HG02798 (cell line): Measurements from ENCODE around the gene GPT2.

ENCODE experiments used
- ATAC-seq: cut with Tn5 transposase; IDR thresholded peaks from one replicate; pipeline ENCODE4 v1.9.1; 2021; ENCODE audit warnings: mild to moderate bottlenecking; ENCODE audit not compliant: unreplicated experiment, poor library complexity

The GPT2 gene

DNA sequence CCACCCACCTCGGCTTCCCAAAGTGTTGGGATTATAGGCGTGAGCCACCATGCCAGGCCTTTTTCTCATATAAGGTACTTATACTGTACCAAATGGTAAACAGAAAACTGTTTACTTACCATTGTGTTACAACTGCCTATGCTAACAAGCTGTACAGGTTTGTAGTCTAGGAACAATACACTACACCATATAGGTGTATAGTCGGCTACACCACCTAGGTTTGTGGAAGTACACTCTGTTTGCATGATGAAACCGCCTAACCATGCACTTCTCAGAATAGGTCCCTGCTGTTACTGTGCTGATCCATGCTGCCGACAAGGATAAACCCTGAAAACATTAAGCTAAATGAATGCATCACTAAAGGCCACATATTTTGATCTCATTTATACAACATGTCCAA is 70.4 kb downstream of the GPT2 start:
- no peak for ATAC-seq

DNA sequence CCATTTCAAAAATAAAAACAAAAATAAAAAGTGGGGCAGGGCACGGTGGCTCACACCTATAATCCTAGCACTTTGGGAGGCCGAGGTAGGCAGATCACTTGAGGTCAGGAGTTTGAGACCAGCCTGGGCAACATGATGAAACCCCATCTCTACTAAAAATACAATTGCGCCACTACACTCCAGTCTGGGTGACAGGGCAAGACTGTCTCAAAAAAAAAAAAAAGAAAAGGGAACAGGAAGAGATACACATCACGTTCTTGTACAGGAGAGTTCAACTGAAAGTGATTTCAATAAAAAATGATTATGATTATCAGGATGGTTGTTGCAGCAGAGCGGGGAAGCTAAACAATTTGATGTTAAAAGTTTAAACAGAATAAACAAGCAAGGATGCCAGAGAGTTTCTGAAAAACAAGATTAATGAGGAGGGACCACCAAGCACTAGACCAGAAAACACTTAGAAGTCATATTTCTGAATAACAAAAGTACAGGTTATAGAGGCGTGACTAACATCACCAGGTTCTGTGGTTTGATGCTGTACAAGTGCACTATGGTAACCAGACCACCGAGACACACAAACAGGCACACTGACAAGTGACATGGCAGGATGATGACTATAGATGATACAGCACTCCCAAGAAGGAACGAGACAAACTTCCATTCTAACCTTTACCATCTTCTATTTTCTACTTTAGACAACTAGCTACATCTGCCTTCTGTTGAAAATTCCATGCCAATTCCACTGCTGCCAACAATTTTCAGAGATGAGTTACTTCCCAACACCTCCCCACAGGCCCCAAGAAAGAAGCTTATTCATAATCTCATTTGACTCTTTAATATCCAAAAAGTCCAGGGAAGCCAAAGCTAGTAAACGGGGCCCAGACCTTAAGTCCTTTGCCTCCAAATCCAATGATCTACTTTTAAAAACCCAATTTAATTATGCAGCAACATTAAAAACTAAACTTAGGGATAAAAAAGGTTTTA is 77.5 kb downstream of the GPT2 start:
- no peak for ATAC-seq

DNA sequence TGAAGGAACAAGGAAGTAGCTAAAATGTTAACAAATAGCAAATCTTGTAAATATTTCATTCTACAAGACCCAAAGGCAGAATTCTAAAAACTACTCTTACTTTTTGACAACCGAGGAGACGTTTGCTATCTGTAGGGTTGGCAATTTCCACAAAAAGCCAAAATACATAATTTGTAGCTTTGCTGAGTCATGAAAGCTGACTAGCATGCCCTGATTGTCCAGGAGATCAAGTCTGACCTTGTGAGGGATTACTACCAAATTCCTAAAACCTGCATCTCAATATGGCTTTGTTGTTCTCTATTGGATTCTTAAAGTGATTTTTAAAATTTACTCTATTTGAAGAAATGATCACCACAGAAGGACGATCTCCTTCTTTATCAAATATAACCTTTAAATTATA is 78.5 kb downstream of the GPT2 start:
- no peak for ATAC-seq

DNA sequence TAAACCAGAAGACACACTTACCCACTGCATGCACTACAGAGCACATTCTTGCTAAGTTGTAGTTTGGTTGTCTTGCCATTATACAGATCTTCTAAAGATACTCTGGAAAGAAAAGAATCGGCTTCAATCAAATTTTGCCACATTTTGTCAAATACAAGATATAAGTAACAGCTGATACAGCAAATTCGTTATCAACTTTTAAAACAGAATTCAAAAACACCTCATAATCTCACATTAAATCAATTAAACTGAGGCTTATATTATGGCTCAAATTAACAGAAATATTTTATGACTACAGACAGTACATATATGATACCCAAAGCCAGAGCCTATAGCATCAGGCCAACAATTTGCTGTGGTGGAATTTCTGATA is 83.9 kb downstream of the GPT2 start:
- no peak for ATAC-seq

DNA sequence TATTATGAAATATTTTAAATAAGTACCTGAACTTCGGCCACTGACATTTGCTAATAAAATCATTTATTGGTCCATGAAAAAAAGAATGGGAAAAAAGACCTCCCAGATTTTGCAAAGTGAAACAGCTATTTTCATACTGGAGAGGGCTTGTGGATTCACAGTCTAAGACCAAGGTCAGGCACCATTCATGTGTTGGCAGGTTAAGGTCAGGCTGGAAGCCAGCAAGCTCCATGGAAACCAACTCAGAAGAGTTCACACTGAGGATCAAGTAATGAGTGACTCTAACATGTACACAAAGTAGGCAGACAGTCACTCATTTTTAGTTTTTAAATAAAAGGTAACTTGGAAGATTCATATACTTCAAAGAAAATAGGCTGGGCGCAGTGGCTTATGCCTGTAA is 85.9 kb downstream of the GPT2 start:
- ATAC-seq, result no peak

DNA sequence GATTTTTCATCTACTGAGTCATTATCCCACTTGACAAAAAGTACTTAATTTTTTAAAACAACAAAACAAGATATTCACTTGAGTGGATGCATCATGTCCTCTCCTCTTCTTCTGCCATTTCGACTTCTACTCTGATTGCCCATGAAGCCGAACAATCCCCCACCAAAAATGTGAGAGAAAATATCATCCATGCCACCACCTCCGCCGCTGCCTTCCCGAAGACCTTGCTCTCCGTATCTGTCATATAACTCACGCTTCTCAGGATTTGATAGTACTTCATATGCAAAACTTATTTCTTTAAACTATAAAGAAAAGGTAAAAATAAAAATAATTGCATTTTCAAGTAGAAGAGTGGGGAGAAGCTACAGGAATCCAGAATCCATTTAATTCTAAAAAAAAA is 87.1 kb downstream of the GPT2 start:
- no peak for ATAC-seq

DNA sequence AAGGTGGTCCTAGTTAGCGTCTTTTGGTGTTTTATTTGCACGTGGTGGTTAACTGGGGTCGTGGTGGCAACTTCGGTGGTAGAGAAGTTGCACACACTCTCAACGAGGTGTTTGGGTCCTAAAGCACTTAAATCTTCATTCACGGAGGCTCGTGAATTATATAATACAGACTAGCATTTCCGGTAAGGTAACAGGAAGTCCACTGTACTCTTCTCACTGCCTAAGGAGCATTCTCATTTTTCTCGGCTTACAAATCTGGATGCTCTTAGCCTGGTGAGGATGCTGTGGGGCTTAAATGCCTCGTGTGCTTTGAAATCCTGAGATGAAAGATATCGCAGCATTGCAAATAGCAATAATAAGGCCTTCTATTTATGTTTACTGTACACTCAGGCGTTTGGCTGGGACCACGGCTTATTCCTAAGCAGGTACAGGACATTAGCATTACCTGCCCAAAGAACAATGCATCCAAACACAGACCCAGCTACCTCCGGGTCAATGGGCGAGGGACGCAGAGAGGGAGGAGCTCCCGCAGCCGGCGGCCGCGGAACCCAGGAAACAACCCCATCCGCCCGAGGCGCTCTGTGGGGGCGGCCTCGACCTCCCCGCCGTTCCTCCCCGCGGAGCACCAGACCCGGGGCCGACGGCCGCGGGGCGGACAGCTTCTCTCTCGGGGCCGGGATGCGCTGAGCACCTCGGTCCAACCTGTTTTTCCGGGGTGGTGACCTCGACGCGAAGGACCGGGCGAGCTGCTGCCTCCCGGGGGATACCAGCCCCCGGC is 88.5 kb downstream of the GPT2 start:
- peak; percentile 67 for ATAC-seq

DNA sequence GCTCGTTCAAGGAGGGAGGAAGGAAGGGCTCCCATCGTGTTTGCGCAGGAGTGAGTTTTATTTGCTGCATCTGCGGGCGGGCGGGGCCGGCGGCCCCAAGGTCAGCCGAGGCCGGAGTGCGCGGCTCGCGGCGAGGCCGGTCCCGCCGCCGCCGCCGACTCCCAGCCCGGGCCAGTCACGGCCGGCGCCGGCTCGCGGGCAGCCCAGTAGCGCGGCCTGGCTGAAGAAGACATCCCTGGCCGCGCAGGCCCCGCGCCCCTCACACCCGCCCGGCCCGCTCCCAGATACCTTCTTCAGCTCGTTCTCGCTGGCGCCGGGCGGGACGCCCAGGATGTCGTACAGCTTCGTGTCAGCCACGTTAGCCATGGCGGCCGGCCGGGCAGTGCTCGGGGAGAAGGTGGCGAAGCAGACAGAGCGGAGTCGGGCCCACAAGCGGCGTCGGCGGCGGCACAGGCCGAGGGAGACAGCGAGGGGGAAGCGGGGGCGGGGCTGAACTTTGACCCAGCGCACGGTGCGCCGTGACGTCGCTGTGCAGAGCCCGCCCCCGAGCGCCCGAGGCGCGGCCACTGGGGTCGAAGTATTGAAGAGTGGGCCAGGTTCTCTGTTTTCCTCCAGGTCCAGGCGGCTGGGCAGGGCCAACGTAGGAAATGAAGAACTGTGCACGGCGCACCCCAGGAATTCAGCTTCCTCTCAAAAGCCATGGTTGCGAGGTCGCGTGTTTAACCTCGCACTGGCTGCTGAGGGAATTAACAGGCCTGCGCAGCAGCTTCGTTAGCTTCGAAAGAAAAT is 89.2 kb downstream of the GPT2 start, which contains the start of gene DNAJA2:
Gene DNAJA2 (minus strand): TSS at position 468 of the 789 bp plus-strand sequence. CDS start 102 bp downstream, at position 366.
- ATAC-seq, result peak; percentile 89

DNA sequence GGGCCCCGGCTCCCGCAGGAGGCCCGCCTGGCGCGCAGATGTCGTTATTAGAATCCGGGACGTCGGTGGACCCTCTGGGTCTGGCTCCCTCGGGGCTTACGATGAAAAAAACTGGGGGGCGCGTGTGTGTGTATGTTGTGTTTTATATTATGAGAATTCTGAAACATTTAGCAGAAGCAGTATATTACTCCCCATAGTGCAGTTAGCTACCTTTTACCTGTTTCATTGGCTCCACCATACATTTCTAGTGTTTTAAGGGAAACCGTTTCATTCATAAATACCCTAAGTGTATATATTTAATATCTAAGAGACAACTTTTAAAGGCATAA is 89.8 kb downstream of the GPT2 start:
- ATAC-seq, result no peak

DNA sequence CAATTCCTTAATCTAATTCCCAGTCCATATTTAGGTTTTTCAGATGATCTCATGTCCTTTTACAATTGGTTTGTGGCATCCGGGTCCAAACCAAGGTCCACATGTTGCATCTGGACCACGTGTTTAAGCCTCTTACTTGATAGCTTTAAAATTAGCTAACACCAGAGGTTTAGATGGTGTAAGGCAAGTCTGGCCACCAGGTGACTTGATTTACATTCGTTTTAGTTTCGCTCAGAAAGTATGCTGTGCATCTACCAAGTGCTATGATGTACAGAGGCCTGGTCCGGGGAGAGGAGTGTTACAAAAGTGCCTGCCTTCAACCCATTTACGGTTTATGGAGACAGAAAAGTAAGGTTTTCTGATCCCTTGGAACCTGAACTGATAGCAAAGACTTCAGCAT is 90.2 kb downstream of the GPT2 start:
- ATAC-seq, result peak; percentile 30

DNA sequence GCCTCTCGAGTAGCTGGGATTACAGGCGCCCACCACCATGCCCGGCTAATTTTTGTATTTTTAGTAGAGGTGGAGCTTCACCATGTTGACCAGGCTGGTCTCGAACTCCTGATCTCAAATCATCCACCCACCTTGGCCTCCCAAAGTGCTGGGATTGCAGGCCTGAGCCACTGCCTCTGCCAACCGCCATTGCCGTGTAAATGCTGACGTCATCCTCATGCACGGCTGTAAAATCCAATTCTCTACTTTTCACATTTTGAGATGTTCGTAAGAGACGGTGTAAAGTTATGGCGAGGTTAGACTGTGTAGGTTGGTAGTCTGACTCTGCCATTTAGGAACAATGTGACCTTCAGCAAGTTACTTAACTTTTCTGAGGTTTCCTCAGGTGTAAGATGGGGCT is 91.0 kb downstream of the GPT2 start:
- no peak for ATAC-seq

DNA sequence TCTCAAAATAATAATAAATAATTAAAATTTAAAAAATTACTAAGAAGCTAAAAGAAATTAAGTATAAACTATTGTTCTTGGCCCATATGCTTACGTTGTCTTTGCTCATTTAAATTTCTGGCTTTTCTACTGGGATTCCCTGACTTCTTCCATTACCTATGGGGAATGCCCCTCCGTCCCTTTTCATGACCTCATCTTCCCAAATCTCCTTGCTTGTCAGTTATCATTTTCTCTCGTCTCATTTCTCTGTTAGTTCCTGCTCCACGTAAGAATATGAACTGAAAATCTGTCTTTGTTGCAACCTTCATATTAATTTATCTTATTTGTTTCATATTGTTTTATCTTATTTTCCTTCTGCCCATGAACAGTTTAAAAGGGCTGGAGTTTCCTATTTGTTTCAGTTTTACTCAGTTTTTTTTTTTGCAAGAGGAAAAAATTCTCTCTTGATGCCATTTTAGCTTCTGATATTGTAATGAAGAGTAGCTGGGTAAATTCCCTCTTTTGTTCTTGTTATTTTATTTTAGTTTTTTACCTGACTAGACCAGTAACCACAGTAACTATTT is 91.8 kb downstream of the GPT2 start:
- ATAC-seq, result no peak

DNA sequence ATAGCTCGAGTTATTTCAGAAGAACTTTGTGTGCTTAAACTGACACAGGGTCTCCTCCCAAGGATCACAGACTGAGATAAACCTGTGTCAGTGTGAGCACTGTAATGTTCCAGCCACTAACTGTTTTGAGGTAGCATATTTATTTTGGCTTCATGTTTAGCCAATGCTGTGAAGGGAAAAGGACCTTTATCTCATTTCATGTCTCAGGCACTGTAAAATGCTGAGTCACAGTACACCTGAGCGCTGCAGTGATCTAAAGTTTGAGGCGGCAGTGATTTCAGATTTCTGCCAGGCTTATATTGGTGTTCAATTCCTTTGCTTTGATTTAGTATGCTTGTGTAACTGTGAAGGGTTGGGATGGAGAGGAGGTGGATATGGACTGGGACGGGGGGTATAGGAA is 92.4 kb downstream of the GPT2 start:
- ATAC-seq, result no peak
